Ectodermal cell (in vitro differentiated cells): ENCODE data around the gene C2orf68.

Experiments used
- H3K27ac ChIP-seq: 2 replicates; pipeline ENCODE4 v1.7.0; 2013; ENCODE audit warnings: mild to moderate bottlenecking, low read depth, low read length; ENCODE audit not compliant: insufficient read depth, poor library complexity, severe bottlenecking
- H3K27me3 ChIP-seq: 2 replicates; pipeline ENCODE4 v1.7.0; 2013; ENCODE audit warnings: mild to moderate bottlenecking, low read length; ENCODE audit not compliant: insufficient read depth, control insufficient read depth, poor library complexity, severe bottlenecking
- H3K36me3 ChIP-seq: one replicate; pipeline ENCODE4 v1.7.0; 2013; ENCODE audit warnings: low read length; ENCODE audit not compliant: control insufficient read depth, insufficient read depth
- H3K4me1 ChIP-seq: one replicate; pipeline ENCODE4 v1.7.0; 2013; ENCODE audit warnings: low read length; ENCODE audit not compliant: control insufficient read depth, insufficient read depth
- H3K4me3 ChIP-seq: 2 replicates; pipeline ENCODE4 v1.7.0; 2013; ENCODE audit warnings: low read depth, low read length, control low read depth; ENCODE audit not compliant: insufficient read depth
- H3K9me3 ChIP-seq: 2 replicates; pipeline ENCODE4 v1.7.0; 2013; ENCODE audit warnings: mild to moderate bottlenecking, low read length, moderate library complexity; ENCODE audit not compliant: control insufficient read depth
- WGBS, 2 experiments: methylation state at CpG; one replicate each; pipeline ENCODE4 v1.1.7; 2013; ENCODE audit warnings: missing lambda C conversion rate in 2 of 2; 5-methylcytosine and 5-hydroxymethylcytosine counted together

The C2orf68 gene

DNA sequence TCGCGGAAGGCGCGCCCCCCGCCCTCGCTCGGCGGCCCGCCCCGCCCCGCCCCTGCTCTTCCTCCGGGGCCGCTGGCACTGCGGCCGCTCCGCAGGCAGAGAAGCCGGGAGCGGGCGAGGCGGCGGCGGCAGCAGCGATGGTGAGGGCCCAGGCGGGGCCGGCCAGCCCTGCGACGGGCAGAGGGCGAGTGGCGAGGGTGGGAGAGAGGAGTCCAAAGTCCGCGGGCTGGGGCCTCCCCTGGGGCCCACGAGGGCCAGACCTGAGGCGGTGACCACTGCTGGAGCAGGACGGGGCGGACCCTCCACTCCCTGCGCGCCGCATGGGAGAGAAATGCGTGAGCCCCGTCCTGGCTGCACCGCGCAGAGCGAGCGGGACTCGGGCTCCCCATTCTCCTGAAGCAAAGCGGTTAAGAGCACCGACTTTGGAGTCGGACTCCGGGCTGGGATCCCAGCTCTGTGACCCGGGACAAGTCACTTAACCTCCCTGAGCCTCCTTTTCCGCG, 27.5 kb downstream of the C2orf68 start, which contains the start of gene VAMP5:
VAMP5 (plus strand) TSS at position 78 of the 503 bp plus-strand sequence; CDS start at position 138, 60 bp downstream.
- Histone ChIP-seq H3K27ac (no peak within 1 kb of the TSS), H3K4me3 (peak within 1 kb of the TSS; percentile 10)
- WGBS, 2 experiments: 52 to 54% methylated on average over 52 of the region's 52 CpGs

GRCh38 chr2:85583667-85584353, 28.1 kb downstream of the C2orf68 start:
- H3K4me1 ChIP-seq: peaks cover 15% of the 10 kb centered on the region
- WGBS, 2 experiments: 70 to 72% methylated on average over 16 of the region's 16 CpGs
- H3K9me3 ChIP-seq: no peaks in the 10 kb centered on the region
- no peaks in the 10 kb centered on the region for H3K36me3 ChIP-seq
- no peak overlapping the region for H3K4me3 ChIP-seq
- H3K27ac ChIP-seq: no peak overlapping the region
- peaks cover 35% of the 10 kb centered on the region for H3K27me3 ChIP-seq

More for the DNA sequence above, 27.5 kb downstream of the C2orf68 start, which contains the start of gene VAMP5:
- no peaks in the 10 kb centered on the region for H3K9me3 ChIP-seq
- no peaks in the 10 kb centered on the region for H3K36me3 ChIP-seq
- peaks cover 9% of the 10 kb centered on the region for H3K4me1 ChIP-seq
- H3K27me3 ChIP-seq: peaks cover 35% of the 10 kb centered on the region

DNA sequence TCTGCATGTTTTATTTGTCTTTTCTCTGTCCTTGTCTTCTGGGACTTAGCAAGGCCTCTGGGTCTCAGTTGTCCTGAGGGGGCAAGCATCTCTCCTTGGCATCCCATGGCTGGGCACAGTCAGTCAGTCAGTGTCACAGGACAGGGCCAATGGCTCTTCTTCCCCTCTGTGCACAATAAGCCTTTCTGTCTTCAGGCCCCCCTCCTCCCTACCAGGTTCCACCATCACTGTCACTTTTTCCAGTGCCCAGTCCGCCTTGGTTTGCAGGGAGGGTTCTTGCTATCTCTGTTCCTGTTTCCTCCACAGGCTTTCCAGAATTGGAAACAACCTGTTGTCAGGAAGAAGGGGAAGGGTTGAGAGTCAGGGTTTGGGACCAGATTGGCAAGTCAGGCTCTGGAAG, 29.4 kb downstream of the C2orf68 start:
- Histone ChIP-seq H3K4me3 (no peak overlapping the region), H3K27me3 (peaks cover 39% of the 10 kb centered on the region), H3K36me3 (no peaks in the 10 kb centered on the region), H3K27ac (no peak overlapping the region), H3K9me3 (no peaks in the 10 kb centered on the region), H3K4me1 (peaks cover 27% of the 10 kb centered on the region)
- WGBS, 2 experiments: 85 to 91% methylated on average over 1 of the region's 1 CpG

DNA sequence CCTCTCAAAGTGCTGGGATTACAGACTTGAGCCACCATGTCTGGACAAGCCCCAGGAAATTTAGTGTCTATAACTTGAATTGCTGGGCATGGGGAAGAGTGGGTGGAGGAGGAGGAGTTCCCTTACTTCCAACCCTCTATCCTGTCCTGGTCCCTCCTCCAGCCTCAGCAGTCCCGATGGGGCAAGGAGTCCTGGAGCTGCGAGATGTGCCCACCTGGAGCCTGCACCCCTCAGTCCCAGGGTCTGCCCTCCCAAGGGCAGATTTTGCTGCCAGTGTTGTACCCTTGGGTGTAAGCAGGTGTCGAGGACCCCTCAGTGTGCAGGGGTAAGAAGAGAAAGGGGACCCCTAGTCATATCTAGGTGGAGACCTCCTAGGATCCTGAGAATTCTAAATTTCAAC, 31.7 kb downstream of the C2orf68 start:
- WGBS, 2 experiments: 85 to 90% methylated on average over 3 of the region's 3 CpGs
- Histone ChIP-seq H3K27me3 (peaks cover 32% of the 10 kb centered on the region), H3K9me3 (no peaks in the 10 kb centered on the region), H3K27ac (no peak overlapping the region), H3K36me3 (no peaks in the 10 kb centered on the region), H3K4me3 (no peak overlapping the region), H3K4me1 (peaks cover 27% of the 10 kb centered on the region)

GRCh38 chr2:85579266-85579935, 32.5 kb downstream of the C2orf68 start:
- Histone ChIP-seq H3K27me3 (peaks cover 24% of the 10 kb centered on the region), H3K36me3 (no peaks in the 10 kb centered on the region), H3K9me3 (no peaks in the 10 kb centered on the region), H3K4me1 (peaks cover 27% of the 10 kb centered on the region), H3K4me3 (no peak overlapping the region), H3K27ac (peak overlapping the region; percentile 52)
- WGBS, 2 experiments: 19 to 27% methylated on average over 6 of the region's 6 CpGs

DNA sequence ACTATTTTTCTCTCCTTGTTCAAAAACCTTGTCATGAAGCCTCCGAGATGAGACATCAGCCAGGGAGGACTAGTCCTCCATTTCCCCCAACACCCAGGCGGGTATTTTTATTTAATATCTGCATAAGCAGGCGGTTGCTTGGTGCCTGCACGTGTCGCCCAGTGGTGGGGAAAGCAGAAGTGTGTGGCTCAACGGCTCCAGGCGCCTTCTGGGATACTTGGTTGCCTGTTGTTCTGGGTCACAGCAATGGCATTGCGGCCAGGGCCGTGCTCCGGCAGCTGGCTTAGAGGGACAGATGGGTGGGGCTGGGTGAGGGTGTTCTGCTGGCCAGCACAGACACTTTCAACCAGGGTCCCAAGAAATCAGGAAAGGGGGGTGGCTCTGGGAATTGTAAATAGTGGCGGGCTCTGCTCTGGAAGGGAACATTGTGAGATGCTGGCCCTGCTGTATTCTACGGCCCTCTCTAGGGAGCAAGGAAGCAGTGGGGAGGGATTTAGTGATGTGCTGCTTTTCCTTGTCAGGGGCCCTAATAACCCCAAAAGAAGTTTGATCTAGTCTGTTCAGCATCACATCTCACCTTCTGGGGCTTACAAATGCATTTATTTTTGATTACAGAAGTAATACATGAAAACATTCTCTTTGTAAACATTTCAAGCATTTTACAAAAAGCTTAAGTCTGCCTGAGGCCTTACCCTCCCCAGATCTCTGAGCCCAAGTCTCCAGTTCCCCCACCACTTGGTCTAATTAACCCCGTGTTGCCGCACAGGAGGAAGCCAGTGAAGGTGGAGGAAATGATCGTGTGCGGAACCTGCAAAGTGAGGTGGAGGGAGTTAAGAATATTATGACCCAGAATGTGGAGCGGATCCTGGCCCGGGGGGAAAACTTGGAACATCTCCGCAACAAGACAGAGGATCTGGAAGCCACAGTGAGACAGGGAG, 33.4 kb downstream of the C2orf68 start:
- H3K4me1 ChIP-seq: peaks cover 27% of the 10 kb centered on the region
- H3K4me3 ChIP-seq: no peak overlapping the region
- 64 to 65% methylated on average over 19 of the region's 19 CpGs for WGBS, 2 experiments
- H3K9me3 ChIP-seq: no peaks in the 10 kb centered on the region
- H3K36me3 ChIP-seq: no peaks in the 10 kb centered on the region
- peaks cover 15% of the 10 kb centered on the region for H3K27me3 ChIP-seq
- H3K27ac ChIP-seq: peak overlapping the region; percentile 39

GRCh38 chr2:85577386-85578242, 34.3 kb downstream of the C2orf68 start, which contains the start of gene VAMP8:
Gene VAMP8 (plus strand): TSS chr2:85577586. CDS start chr2:85577647, 61 bp downstream.
- Histone ChIP-seq H3K9me3 (no peaks in the 10 kb centered on the region), H3K4me3 (no peak within 1 kb of the TSS), H3K27me3 (peaks cover 9% of the 10 kb centered on the region), H3K27ac (no peak within 1 kb of the TSS), H3K4me1 (peaks cover 27% of the 10 kb centered on the region), H3K36me3 (no peaks in the 10 kb centered on the region)
- 23 to 24% methylated on average over 19 of the region's 19 CpGs for WGBS, 2 experiments

DNA sequence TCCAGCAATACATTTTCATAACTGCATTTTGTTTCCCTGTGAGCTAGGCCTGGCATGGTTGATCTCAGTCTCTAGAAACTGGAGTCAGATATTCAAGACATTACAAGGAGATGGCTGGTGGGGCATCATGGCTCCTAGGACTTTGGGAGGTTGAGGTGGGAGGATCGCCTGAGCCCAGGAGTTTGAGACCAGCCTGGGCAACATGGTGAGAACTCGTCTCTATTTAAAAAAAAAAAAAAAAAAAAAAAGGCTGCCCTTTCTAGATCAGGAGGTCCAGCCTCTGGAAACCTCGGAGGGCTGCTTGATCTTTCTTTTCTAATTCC, 34.8 kb downstream of the C2orf68 start:
- peaks cover 27% of the 10 kb centered on the region for H3K4me1 ChIP-seq
- H3K27ac ChIP-seq: no peak overlapping the region
- H3K27me3 ChIP-seq: peaks cover 12% of the 10 kb centered on the region
- H3K9me3 ChIP-seq: no peaks in the 10 kb centered on the region
- no peaks in the 10 kb centered on the region for H3K36me3 ChIP-seq
- H3K4me3 ChIP-seq: no peak overlapping the region
- 61 to 70% methylated on average over 3 of the region's 3 CpGs for WGBS, 2 experiments

DNA sequence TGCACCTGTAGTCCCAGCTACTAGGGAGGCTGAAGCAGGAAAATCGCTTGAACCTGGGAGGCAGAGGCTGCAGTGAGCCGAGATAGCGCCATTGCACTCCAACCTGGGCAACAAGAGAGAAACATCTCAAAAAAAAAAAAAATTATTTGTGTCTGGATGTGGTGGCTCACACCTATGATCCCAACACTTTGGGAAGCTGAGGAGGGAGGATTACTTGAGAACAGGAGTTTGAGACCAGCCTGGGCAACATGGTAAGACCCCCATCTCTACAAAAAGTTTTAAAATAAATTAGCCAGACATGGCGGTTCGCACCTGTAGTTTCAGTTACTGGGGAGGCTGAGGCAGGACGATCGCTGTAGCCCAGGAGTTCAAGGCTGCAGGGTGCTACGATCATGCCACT, 36.1 kb downstream of the C2orf68 start:
- peaks cover 27% of the 10 kb centered on the region for H3K4me1 ChIP-seq
- H3K27me3 ChIP-seq: peaks cover 25% of the 10 kb centered on the region
- H3K27ac ChIP-seq: no peak overlapping the region
- no peaks in the 10 kb centered on the region for H3K36me3 ChIP-seq
- 91 to 92% methylated on average over 8 of the region's 8 CpGs for WGBS, 2 experiments
- no peak overlapping the region for H3K4me3 ChIP-seq
- H3K9me3 ChIP-seq: no peaks in the 10 kb centered on the region
